Measurements from ENCODE around the gene PLA2G3.

- TF ChIP-seq, protein P1, sequence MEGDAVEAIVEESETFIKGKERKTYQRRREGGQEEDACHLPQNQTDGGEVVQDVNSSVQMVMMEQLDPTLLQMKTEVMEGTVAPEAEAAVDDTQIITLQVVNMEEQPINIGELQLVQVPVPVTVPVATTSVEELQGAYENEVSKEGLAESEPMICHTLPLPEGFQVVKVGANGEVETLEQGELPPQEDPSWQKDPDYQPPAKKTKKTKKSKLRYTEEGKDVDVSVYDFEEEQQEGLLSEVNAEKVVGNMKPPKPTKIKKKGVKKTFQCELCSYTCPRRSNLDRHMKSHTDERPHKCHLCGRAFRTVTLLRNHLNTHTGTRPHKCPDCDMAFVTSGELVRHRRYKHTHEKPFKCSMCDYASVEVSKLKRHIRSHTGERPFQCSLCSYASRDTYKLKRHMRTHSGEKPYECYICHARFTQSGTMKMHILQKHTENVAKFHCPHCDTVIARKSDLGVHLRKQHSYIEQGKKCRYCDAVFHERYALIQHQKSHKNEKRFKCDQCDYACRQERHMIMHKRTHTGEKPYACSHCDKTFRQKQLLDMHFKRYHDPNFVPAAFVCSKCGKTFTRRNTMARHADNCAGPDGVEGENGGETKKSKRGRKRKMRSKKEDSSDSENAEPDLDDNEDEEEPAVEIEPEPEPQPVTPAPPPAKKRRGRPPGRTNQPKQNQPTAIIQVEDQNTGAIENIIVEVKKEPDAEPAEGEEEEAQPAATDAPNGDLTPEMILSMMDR (IDR thresholded peaks at IDR 0.05) = no peak
- TF ChIP-seq EP300 (IDR thresholded peaks at IDR 0.05) (no peak), POLR2AphosphoS5 (IDR thresholded peaks at IDR 0.05) (no peak)
Measured at GRCh38 chr22:31151872-31152271, 11.6 kb upstream of the PLA2G3 start.

All from esophagus muscularis mucosa (tissue), 4 donors.